GM12872 (cell line): ENCODE data around the gene AGPAT2.

Source experiments
- TF ChIP-seq, protein P1 (sequence below): IDR thresholded peaks from 3 replicates; pipeline ENCODE4 v1.5.1; 2011; ENCODE audit warnings: low read depth, mild to moderate bottlenecking, low read length, moderate library complexity; ENCODE audit not compliant: insufficient read depth

AGPAT2 gene

DNA sequence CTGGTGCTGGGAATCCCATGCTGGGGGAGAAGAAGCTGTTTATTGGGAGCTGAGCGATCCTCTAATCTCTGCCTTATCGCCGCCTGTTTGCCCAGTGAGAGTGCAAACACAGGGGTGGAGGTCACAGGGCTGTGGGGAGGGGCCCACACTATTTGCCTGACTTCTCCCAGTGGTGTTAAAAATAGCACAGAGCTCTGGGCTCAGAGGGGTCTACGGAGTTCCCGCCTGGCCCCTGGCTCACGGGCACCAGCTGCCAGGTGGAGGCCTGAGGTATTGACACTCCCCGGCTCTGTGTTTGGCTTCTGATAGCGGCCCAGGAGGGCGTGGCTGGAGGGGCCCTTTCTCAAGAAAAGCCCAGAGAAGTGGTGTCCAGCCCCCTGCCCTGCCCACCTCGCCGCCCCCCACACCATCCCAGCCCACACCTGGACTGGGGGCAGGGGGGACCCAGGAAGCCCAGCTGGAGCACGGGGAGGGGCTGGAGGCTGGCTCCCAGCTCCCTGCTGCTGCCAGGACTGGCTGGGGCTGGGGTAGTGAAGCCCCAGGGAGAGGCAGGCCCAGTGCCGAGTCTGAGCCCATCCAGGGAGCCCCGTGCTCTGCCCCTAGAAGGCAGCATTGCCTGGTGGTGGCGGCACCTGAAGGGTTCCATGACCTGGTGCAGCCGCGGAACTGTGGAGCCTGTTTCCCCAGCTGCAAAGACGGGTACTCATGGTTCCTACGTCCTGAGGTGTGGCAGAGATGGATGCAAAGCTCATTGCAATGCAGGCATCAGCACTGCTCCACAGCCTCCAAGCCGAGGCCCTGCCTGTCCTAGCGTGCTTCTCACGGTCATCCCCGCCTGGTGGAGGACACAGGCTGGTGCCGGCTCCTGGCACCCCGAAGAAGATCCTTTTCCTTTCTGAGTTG is 60.3 kb downstream of the AGPAT2 start:
- TF ChIP-seq, protein P1, sequence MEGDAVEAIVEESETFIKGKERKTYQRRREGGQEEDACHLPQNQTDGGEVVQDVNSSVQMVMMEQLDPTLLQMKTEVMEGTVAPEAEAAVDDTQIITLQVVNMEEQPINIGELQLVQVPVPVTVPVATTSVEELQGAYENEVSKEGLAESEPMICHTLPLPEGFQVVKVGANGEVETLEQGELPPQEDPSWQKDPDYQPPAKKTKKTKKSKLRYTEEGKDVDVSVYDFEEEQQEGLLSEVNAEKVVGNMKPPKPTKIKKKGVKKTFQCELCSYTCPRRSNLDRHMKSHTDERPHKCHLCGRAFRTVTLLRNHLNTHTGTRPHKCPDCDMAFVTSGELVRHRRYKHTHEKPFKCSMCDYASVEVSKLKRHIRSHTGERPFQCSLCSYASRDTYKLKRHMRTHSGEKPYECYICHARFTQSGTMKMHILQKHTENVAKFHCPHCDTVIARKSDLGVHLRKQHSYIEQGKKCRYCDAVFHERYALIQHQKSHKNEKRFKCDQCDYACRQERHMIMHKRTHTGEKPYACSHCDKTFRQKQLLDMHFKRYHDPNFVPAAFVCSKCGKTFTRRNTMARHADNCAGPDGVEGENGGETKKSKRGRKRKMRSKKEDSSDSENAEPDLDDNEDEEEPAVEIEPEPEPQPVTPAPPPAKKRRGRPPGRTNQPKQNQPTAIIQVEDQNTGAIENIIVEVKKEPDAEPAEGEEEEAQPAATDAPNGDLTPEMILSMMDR, result no peak

DNA sequence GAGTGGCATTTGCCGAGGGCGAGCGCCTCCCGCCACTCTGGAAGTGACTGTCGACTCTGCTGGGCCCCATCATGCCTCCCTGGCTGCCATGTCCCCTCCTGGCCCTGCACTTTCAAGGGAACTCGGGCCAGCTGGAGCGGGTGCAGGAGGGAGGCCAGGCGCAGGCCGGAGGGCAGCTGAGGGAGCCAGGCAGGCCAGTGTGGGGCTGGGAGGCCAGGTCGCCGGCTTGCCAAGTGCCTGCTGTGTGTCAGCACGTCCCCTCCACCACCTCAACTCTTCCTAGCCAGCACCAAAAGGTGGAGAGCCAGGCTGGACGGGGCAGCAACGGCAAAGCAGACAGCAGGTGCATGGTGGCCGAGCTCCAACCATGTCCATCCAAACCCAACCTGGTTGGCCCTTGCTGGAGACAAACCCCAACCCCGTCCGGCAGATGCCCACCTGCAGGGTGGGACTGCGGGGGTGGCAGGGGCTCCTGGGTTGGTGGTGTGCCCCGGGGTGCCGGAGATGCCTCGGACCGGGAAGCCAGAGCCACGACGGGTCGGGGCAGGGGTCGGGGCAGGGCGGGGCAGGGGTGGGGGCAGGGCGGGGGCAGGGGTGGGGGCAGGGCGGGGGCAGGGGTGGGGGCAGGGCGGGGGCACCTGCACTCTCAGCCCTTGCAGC is 61.1 kb downstream of the AGPAT2 start:
- TF ChIP-seq, protein P1, result no peak

DNA sequence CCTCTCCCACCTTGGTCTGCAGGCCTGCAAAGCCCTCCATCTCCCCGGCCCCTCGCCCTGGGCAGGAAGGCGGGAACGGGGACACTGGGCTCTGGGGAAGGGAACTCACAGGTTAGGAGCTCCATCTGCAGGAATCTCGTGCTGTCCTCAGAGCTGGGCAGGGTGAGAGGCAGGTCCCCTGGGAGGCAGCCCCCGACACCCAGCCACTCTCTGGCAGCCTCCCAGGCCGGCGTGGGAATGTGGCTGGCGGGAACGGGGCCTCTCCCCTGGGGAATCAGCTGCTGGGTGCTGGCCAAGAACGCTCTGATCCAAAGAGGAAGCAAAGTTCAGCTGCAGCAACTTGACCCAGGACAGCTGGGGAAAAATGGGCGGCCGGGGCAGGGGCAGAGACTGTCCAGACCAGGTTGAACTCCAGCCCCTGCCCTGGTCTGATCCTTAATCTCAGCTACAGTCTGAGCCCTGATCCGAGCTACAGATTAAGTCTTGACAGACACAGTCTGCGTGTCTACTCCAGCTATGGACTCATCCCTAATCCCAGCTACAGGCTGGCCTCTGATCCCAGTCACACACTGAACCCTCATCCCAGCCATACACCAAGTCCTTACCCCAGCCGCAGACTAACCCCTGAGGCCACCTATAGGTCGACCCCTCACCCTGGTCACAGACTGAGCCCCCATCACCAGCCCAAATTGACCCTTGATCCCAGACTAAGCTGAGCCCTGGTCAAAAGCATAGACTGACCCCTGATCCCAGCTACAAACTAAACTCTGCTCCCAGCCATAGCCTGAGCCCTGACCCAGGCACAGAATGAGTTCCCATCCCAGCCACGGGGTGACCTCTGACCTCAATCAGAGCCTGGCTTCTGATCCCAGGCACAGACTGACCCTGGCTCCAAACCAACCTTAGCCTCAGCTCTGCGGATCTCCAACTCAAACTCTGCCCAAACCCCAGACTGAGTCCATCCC is 61.9 kb downstream of the AGPAT2 start:
- TF ChIP-seq, protein P1, result 0 out of 3 replicates have a peak, but pooled peaks have one; percentile 9

DNA sequence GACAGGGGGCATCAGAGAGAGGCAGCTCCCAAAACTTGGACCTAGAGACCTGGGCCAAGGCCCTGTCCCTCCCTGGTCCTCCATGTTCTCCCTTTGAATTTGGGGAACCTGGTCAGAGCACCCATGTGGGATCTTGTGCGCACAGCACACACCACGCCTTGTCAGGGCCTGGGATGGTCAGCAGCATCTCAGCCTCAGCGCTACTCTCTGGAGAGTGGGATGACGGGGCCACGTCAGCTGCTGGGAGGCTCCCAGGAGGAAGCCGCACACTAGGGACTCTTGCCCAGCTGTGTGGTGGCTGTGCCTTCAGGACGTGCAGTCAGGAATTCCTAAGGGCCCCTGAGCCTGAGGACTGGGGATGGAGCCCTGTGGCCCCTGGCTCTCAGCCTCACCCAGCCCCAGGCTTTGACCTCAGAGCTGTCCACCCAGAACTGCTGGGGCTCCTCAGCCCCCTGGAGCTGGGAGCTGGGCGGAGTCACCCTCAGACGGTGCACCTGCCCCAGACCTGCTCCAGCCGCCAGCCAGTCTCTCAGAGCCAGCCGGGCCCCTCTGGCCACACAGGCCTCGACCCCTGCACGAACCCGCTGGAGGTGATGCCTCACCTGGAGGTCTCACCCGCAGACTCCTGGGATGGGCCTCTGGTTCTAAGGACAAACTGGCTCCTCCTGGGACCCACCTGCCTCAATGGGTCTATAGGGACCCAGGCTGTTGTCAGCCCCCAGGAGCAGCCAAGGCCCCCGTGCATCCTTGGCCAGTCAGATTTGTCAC is 62.9 kb downstream of the AGPAT2 start:
- TF ChIP-seq, protein P1, result no peak

DNA sequence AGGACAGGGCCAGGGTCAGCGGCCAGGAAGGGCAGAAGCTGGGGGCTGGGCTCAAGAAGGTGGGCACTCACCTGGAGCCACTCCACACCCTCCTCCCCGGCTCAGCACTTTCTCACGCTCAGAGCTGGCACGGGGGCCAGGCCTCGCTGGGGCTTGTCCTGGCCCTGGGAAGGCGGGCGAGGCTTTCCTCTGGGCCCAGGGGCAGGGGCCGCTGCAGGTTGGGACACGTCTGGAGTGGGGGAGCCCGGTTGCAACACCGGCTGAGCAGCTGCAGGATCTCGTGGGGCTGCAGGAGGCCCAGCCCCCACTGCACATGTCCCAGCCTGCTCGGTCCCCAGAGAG is 63.4 kb downstream of the AGPAT2 start:
- TF ChIP-seq, protein P1, result no peak
